ENCODE measurements around the gene WNT9B.

WNT9B gene

GRCh38 chr17:46842835-46843234 is 8.5 kb upstream of the WNT9B start:
- H3K27ac ChIP-seq (ENCODE audit: low read depth, low read length), result no peak overlapping the region
- no peaks in the 10 kb centered on the region for H3K4me1 ChIP-seq (ENCODE audit: insufficient read depth, low read length)
- H3K4me3 ChIP-seq (ENCODE audit: low read depth in 1 of 2, low read length in 2 of 2), result no peak overlapping the region
- no peak overlapping the region for H3K9ac ChIP-seq (ENCODE audit: low read length)
- H3K27me3 ChIP-seq (ENCODE audit: control insufficient read depth in 1 of 2, insufficient read depth in 2 of 2, low read length in 2 of 2), result peaks cover 0 to 23% of the 10 kb centered on the region in 2 donors
- no peaks in the 10 kb centered on the region for H3K36me3 ChIP-seq (ENCODE audit: insufficient read depth, low read length)
- peaks cover 5% of the 10 kb centered on the region for H3K9me3 ChIP-seq (ENCODE audit: low read length)

- Histone ChIP-seq H3K4me3 (ENCODE audit: low read depth in 1 of 2, low read length in 2 of 2) (no peak overlapping the region), H3K9me3 (ENCODE audit: low read length) (peaks cover 5% of the 10 kb centered on the region), H3K27me3 (ENCODE audit: control insufficient read depth in 1 of 2, insufficient read depth in 2 of 2, low read length in 2 of 2) (peaks cover 10 to 50% of the 10 kb centered on the region in 2 donors), H3K9ac (ENCODE audit: low read length) (no peak overlapping the region), H3K36me3 (ENCODE audit: insufficient read depth, low read length) (no peaks in the 10 kb centered on the region), H3K27ac (ENCODE audit: low read depth, low read length) (no peak overlapping the region), H3K4me1 (ENCODE audit: insufficient read depth, low read length) (no peaks in the 10 kb centered on the region)
Measured at GRCh38 chr17:46847204-46848191, 3.9 kb upstream of the WNT9B start.

DNA sequence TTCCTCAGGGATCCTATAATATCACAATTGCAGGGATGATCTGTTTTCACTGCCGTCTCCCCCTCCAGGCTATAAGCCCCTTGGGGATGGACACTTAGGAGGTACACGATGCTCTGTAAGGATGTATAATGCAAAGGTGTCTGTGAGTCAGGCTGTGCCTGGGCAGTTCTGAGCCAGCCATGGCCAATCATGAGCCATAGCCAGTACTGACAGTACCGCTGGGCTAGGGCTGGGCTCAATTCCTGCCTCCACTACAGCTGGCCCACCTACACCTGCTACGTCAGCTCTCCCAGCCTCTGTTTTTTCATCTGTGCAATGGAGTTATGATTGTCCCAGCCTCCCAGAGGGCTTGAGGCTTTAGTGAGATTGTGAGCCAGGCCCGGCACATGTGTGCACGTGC is 2.8 kb upstream of the WNT9B start:
- Histone ChIP-seq H3K9ac (ENCODE audit: low read length) (no peak overlapping the region), H3K4me3 (ENCODE audit: low read depth in 1 of 2, low read length in 2 of 2) (no peak overlapping the region), H3K27ac (ENCODE audit: low read depth, low read length) (no peak overlapping the region), H3K27me3 (ENCODE audit: control insufficient read depth in 1 of 2, insufficient read depth in 2 of 2, low read length in 2 of 2) (peaks cover 17 to 54% of the 10 kb centered on the region in 2 donors), H3K36me3 (ENCODE audit: insufficient read depth, low read length) (no peaks in the 10 kb centered on the region), H3K9me3 (ENCODE audit: low read length) (peaks cover under 1% of the 10 kb centered on the region), H3K4me1 (ENCODE audit: insufficient read depth, low read length) (no peaks in the 10 kb centered on the region)

GRCh38 chr17:46850688-46851028 is 725 bp upstream of the WNT9B start:
- Histone ChIP-seq H3K9me3 (ENCODE audit: low read length) (no peaks in the 10 kb centered on the region), H3K27me3 (ENCODE audit: control insufficient read depth in 1 of 2, insufficient read depth in 2 of 2, low read length in 2 of 2) (peaks cover 17 to 54% of the 10 kb centered on the region in 2 donors), H3K36me3 (ENCODE audit: insufficient read depth, low read length) (no peaks in the 10 kb centered on the region), H3K27ac (ENCODE audit: low read depth, low read length) (no peak overlapping the region), H3K4me3 (ENCODE audit: low read depth in 1 of 2, low read length in 2 of 2) (no peak overlapping the region), H3K9ac (ENCODE audit: low read length) (no peak overlapping the region), H3K4me1 (ENCODE audit: insufficient read depth, low read length) (no peaks in the 10 kb centered on the region)

GRCh38 chr17:46853896-46854444 is 2.6 kb downstream of the WNT9B start:
- Histone ChIP-seq H3K27ac (ENCODE audit: low read depth, low read length) (no peak overlapping the region), H3K9ac (ENCODE audit: low read length) (no peak overlapping the region), H3K4me3 (ENCODE audit: low read depth in 1 of 2, low read length in 2 of 2) (no peak overlapping the region), H3K27me3 (ENCODE audit: control insufficient read depth in 1 of 2, insufficient read depth in 2 of 2, low read length in 2 of 2) (peaks cover 17 to 35% of the 10 kb centered on the region in 2 donors), H3K4me1 (ENCODE audit: insufficient read depth, low read length) (no peaks in the 10 kb centered on the region), H3K36me3 (ENCODE audit: insufficient read depth, low read length) (no peaks in the 10 kb centered on the region), H3K9me3 (ENCODE audit: low read length) (no peaks in the 10 kb centered on the region)

- H3K36me3 ChIP-seq (ENCODE audit: insufficient read depth, low read length), result no peaks in the 10 kb centered on the region
- H3K27ac ChIP-seq (ENCODE audit: low read depth, low read length), result no peak overlapping the region
- H3K4me3 ChIP-seq (ENCODE audit: low read depth in 1 of 2, low read length in 2 of 2), result no peak overlapping the region
- H3K9ac ChIP-seq (ENCODE audit: low read length), result no peak overlapping the region
- H3K4me1 ChIP-seq (ENCODE audit: insufficient read depth, low read length), result no peaks in the 10 kb centered on the region
- peaks cover 17 to 30% of the 10 kb centered on the region in 2 donors for H3K27me3 ChIP-seq (ENCODE audit: control insufficient read depth in 1 of 2, insufficient read depth in 2 of 2, low read length in 2 of 2)
- no peaks in the 10 kb centered on the region for H3K9me3 ChIP-seq (ENCODE audit: low read length)
Measured at GRCh38 chr17:46854515-46854914, 3.1 kb downstream of the WNT9B start.

DNA sequence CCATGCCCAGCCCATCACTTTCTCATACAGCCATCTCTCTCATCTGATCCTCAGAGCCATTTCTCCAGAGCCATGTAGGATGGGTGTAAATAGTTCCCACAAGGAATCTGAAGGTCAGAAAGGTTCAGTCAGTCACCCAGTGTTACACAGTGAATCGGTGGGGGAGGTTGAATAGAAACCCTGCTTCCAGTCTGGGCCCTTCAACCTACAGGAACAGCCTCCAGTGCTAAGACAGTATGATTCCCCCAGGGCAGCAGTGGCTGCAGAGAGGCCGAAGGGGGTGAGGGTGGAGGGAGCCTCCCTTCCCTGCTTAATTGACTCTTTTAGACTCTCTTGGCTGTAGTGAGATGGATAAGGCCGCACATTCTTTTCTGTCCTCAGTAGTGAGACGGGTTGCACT is 3.6 kb downstream of the WNT9B start:
- Histone ChIP-seq H3K4me1 (ENCODE audit: insufficient read depth, low read length) (no peaks in the 10 kb centered on the region), H3K9me3 (ENCODE audit: low read length) (no peaks in the 10 kb centered on the region), H3K27me3 (ENCODE audit: control insufficient read depth in 1 of 2, insufficient read depth in 2 of 2, low read length in 2 of 2) (peaks cover 17 to 27% of the 10 kb centered on the region in 2 donors), H3K36me3 (ENCODE audit: insufficient read depth, low read length) (no peaks in the 10 kb centered on the region), H3K27ac (ENCODE audit: low read depth, low read length) (no peak overlapping the region), H3K4me3 (ENCODE audit: low read depth in 1 of 2, low read length in 2 of 2) (no peak overlapping the region), H3K9ac (ENCODE audit: low read length) (no peak overlapping the region)

DNA sequence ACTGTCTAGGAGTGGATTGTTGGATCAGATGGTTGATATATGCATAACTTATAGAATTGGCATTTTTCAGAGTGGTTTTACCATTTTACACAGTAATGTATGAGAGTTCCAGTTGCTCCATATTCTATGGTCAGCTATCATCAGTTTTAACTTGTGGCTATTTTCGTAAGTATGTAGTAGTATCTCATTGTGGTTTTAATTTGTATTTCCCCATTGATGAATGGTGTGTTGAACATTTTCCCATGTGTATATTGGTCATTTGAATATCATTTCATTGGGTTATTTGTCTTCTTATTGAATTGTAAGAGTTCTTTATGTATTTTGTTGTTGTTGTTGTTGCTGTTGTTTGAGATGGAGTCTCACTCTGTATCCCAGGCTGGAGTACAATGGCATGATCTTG is 6.2 kb downstream of the WNT9B start:
- no peaks in the 10 kb centered on the region for H3K36me3 ChIP-seq (ENCODE audit: insufficient read depth, low read length)
- no peak overlapping the region for H3K4me3 ChIP-seq (ENCODE audit: low read depth in 1 of 2, low read length in 2 of 2)
- no peaks in the 10 kb centered on the region for H3K9me3 ChIP-seq (ENCODE audit: low read length)
- H3K9ac ChIP-seq (ENCODE audit: low read length), result no peak overlapping the region
- no peak overlapping the region for H3K27ac ChIP-seq (ENCODE audit: low read depth, low read length)
- H3K4me1 ChIP-seq (ENCODE audit: insufficient read depth, low read length), result no peaks in the 10 kb centered on the region
- peaks cover 3 to 6% of the 10 kb centered on the region in 2 donors for H3K27me3 ChIP-seq (ENCODE audit: control insufficient read depth in 1 of 2, insufficient read depth in 2 of 2, low read length in 2 of 2)

- no peak overlapping the region for H3K4me3 ChIP-seq (ENCODE audit: low read depth in 1 of 2, low read length in 2 of 2)
- H3K36me3 ChIP-seq (ENCODE audit: insufficient read depth, low read length), result no peaks in the 10 kb centered on the region
- H3K4me1 ChIP-seq (ENCODE audit: insufficient read depth, low read length), result no peaks in the 10 kb centered on the region
- H3K9ac ChIP-seq (ENCODE audit: low read length), result no peak overlapping the region
- no peaks in the 10 kb centered on the region for H3K9me3 ChIP-seq (ENCODE audit: low read length)
- H3K27ac ChIP-seq (ENCODE audit: low read depth, low read length), result no peak overlapping the region
- peaks cover 6 to 12% of the 10 kb centered on the region in 2 donors for H3K27me3 ChIP-seq (ENCODE audit: control insufficient read depth in 1 of 2, insufficient read depth in 2 of 2, low read length in 2 of 2)
Measured at GRCh38 chr17:46859996-46860395, 8.6 kb downstream of the WNT9B start.

GRCh38 chr17:46862949-46863348 is 11.6 kb downstream of the WNT9B start:
- Histone ChIP-seq H3K9me3 (ENCODE audit: low read length) (no peaks in the 10 kb centered on the region), H3K36me3 (ENCODE audit: insufficient read depth, low read length) (no peaks in the 10 kb centered on the region), H3K27me3 (ENCODE audit: control insufficient read depth in 1 of 2, insufficient read depth in 2 of 2, low read length in 2 of 2) (peaks cover 6 to 15% of the 10 kb centered on the region in 2 donors), H3K4me1 (ENCODE audit: insufficient read depth, low read length) (no peaks in the 10 kb centered on the region), H3K4me3 (ENCODE audit: low read depth in 1 of 2, low read length in 2 of 2) (no peak overlapping the region), H3K9ac (ENCODE audit: low read length) (no peak overlapping the region), H3K27ac (ENCODE audit: low read depth, low read length) (no peak overlapping the region)

- H3K9ac ChIP-seq (ENCODE audit: low read length), result no peak overlapping the region
- H3K4me3 ChIP-seq (ENCODE audit: low read depth in 1 of 2, low read length in 2 of 2), result no peak overlapping the region
- no peaks in the 10 kb centered on the region for H3K9me3 ChIP-seq (ENCODE audit: low read length)
- H3K4me1 ChIP-seq (ENCODE audit: insufficient read depth, low read length), result no peaks in the 10 kb centered on the region
- peaks cover 6 to 15% of the 10 kb centered on the region in 2 donors for H3K27me3 ChIP-seq (ENCODE audit: control insufficient read depth in 1 of 2, insufficient read depth in 2 of 2, low read length in 2 of 2)
- no peaks in the 10 kb centered on the region for H3K36me3 ChIP-seq (ENCODE audit: insufficient read depth, low read length)
- H3K27ac ChIP-seq (ENCODE audit: low read depth, low read length), result no peak overlapping the region
Measured at GRCh38 chr17:46863383-46864121, 12.2 kb downstream of the WNT9B start.

Measured in muscle layer of colon (tissue), 2 donors.